Fibroblast of mammary gland (primary cell): ENCODE data around the gene BCL6B.
A peak's percentile ranks its signal among the peaks of the same experiment; 100 is the strongest.
"Not testable (repeated sequence)": the region's sequence is repeated elsewhere in the genome, so short reads cannot be mapped to it uniquely, and the experiment has no call there.

Experiments used
- DNase-seq: peaks from one replicate; pipeline ENCODE4 v3.0.0-alpha.2; 2010; ENCODE audit warnings: low read depth
- H3K4me3 ChIP-seq: 2 replicates; pipeline ENCODE4 v1.5.1; 2011; ENCODE audit warnings: low read depth, mild to moderate bottlenecking, low read length, moderate library complexity; ENCODE audit not compliant: control insufficient read depth
- TF ChIP-seq, protein P1 (sequence below): conservative IDR thresholded peaks from 2 replicates; pipeline ENCODE4 v1.5.1; 2011; ENCODE audit warnings: low read depth, low read length, inconsistent platforms; ENCODE audit not compliant: control insufficient read depth, insufficient read depth

The BCL6B gene, protein sequence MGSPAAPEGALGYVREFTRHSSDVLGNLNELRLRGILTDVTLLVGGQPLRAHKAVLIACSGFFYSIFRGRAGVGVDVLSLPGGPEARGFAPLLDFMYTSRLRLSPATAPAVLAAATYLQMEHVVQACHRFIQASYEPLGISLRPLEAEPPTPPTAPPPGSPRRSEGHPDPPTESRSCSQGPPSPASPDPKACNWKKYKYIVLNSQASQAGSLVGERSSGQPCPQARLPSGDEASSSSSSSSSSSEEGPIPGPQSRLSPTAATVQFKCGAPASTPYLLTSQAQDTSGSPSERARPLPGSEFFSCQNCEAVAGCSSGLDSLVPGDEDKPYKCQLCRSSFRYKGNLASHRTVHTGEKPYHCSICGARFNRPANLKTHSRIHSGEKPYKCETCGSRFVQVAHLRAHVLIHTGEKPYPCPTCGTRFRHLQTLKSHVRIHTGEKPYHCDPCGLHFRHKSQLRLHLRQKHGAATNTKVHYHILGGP

GRCh38 chr17:7022781-7023571 is at the start of gene BCL6B:
BCL6B (plus strand) TSS chr17:7023050; CDS start chr17:7023672, 622 bp downstream.
- TF ChIP-seq, protein P1, sequence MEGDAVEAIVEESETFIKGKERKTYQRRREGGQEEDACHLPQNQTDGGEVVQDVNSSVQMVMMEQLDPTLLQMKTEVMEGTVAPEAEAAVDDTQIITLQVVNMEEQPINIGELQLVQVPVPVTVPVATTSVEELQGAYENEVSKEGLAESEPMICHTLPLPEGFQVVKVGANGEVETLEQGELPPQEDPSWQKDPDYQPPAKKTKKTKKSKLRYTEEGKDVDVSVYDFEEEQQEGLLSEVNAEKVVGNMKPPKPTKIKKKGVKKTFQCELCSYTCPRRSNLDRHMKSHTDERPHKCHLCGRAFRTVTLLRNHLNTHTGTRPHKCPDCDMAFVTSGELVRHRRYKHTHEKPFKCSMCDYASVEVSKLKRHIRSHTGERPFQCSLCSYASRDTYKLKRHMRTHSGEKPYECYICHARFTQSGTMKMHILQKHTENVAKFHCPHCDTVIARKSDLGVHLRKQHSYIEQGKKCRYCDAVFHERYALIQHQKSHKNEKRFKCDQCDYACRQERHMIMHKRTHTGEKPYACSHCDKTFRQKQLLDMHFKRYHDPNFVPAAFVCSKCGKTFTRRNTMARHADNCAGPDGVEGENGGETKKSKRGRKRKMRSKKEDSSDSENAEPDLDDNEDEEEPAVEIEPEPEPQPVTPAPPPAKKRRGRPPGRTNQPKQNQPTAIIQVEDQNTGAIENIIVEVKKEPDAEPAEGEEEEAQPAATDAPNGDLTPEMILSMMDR, result no peak
- H3K4me3 ChIP-seq, result peak within 1 kb of the TSS; percentile 33
- DNase-seq, result no peak

DNA sequence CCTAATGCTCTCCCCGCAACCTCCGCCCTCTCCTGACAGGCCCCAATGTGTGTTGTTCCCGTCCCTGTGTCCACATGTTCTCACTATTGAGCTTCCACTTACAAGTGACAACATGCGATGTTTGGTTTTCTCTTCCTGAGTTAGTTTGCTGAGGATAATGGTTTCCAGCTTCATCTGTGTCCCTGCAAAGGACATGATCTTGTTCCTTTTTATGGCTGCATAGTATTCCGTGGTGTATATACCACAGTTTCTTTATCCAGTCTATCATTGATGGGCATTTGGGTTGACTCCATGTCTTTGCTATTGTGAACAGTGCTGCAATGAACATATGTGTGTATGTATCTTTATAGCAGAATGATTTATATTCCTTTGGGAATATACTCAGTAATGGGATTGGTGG is 43.4 kb upstream of the BCL6B start:
- DNase-seq, H3K4me3 ChIP-seq: not testable (repeated sequence)

DNA sequence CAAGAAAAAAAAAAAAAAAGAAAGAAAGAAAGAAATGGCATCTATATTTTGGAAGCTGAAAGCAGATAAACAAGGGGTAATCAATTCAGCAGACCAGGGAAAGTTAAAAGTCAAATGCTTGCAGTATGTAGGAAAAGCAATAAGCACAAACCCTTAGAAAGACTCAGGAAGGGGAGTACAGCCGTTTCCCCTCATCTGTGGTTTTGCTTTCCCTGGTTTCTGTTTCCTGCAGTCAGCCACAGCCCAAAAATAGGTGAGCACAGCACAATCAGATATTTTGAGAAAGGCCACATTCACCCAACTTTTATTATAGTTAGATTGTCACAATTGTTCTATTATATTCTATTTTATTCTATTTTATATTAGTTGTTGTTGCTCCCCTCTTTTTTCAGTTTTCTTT is 41.4 kb upstream of the BCL6B start:
- TF ChIP-seq, protein P1, result no peak
- DNase-seq, result no peak

DNA sequence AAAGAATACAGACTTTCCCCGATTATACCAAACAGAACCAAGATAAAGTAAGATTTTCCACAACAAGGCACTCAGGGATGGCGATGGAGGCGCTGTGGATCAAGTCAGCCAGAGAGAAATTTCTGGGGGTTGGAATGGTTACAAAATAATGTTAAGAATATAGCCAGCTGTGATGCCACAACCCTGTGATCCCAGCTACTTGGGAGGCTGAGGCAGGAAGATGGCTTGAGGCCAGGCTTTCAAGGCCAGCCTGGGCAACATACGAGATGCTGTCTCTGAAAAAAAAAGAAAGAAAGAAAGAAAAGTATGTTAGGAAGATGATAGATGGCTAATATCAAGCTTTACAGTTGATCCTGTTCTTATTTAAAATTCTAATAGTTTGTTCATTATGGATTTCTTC is 37.6 kb upstream of the BCL6B start:
- no peak overlapping the region for H3K4me3 ChIP-seq
- no peak for DNase-seq
- TF ChIP-seq, protein P1, result no peak

More for the DNA sequence above, 41.4 kb upstream of the BCL6B start:
- H3K4me3 ChIP-seq, result no peak overlapping the region

- TF ChIP-seq, protein P1, result no peak
- DNase-seq, result no peak
- H3K4me3 ChIP-seq, result no peak overlapping the region
These were observed 36.2 kb upstream of the BCL6B start for GRCh38 chr17:6986676-6987075.

DNA sequence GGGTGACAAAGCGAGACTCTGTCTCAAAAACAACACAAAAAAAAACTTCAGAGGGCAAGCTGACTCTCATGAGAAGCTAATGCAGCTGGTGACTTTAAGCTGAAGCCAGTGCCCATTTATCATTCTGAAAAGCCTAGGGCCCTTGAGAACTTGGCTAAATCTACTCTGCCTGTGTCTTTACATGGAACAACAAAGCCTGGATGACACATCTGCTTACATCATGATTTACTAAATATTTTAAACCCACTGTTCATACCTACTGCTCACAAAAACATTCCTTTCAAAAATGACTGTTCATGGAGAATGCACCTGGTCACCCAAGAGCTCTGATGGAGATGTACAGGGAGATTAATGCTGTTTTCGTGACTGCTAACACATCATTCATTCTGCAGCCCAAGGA is 33.1 kb upstream of the BCL6B start:
- no peak for DNase-seq
- H3K4me3 ChIP-seq, result no peak overlapping the region
- TF ChIP-seq, protein P1, result no peak

DNA sequence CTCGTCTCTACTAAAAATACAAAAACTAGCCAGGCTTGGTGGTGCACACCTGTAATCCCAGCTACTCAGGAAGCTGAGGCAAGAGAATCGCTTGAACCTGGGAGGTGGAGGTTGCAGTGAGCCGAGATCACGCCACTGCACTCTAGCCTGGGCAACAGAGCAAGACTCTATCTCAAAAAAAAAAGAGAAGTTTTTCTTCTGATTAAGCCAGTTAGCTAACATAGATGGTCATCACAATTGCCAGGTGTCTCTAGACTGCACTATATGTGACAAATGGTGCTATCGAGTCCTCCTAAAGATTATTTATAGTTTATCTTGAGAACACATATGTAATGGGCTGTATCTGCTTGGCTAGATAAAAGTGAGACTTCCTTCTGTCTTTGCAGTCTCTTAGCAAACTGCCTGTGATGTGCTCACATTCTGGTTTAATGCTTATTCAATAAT is 29.2 kb upstream of the BCL6B start:
- not testable (repeated sequence) for H3K4me3 ChIP-seq, DNase-seq
